ENCODE results near the gene TNNI3K. TPM values are rescaled to one million over a fixed set of nuclear protein-coding genes. Genes with fewer than 3 reads are reported as not detected.

The TNNI3K gene
- total RNA-seq, 1 donor from 2014 or later = not detected

DNA sequence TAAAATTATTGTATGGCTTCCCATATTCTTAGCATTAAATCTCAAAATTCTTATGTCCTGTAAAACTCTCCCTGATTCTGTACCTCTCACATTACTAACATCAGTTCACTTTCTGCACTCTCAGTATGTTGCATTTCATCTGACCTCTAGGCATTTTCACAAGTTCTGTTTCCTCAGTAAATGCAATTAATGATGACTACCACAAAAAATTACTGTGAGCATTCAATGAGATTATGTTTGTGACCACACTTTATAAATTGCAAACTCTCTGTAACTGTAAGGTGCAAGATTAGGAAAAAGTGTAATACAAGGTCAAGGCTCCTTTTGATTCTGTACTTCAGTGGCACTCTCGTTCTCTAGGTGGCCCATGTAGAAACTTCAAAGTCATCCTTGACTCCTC, 216.8 kb downstream of the TNNI3K start:
- Histone ChIP-seq H3K36me3 (no peaks in the 10 kb centered on the region), H3K27me3 (no peaks in the 10 kb centered on the region), H3K9me3 (no peaks in the 10 kb centered on the region), H3K4me3 (no peak overlapping the region), H3K27ac (no peak overlapping the region), H3K4me1 (no peaks in the 10 kb centered on the region)
- no peak for TF ChIP-seq POLR2AphosphoS5 (IDR thresholded peaks at IDR 0.05; ENCODE audit: insufficient read depth in 1 of 2, low read depth in 1 of 2)
- TF ChIP-seq, protein P1, sequence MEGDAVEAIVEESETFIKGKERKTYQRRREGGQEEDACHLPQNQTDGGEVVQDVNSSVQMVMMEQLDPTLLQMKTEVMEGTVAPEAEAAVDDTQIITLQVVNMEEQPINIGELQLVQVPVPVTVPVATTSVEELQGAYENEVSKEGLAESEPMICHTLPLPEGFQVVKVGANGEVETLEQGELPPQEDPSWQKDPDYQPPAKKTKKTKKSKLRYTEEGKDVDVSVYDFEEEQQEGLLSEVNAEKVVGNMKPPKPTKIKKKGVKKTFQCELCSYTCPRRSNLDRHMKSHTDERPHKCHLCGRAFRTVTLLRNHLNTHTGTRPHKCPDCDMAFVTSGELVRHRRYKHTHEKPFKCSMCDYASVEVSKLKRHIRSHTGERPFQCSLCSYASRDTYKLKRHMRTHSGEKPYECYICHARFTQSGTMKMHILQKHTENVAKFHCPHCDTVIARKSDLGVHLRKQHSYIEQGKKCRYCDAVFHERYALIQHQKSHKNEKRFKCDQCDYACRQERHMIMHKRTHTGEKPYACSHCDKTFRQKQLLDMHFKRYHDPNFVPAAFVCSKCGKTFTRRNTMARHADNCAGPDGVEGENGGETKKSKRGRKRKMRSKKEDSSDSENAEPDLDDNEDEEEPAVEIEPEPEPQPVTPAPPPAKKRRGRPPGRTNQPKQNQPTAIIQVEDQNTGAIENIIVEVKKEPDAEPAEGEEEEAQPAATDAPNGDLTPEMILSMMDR (IDR thresholded peaks at IDR 0.05) = no peak
- no peak for TF ChIP-seq POLR2A (IDR thresholded peaks at IDR 0.05)
- no peak for DNase-seq (ENCODE audit: extremely low spot score in 2 of 2)
- intact Hi-C loops (cut with DNase I) = no loop called here

DNA sequence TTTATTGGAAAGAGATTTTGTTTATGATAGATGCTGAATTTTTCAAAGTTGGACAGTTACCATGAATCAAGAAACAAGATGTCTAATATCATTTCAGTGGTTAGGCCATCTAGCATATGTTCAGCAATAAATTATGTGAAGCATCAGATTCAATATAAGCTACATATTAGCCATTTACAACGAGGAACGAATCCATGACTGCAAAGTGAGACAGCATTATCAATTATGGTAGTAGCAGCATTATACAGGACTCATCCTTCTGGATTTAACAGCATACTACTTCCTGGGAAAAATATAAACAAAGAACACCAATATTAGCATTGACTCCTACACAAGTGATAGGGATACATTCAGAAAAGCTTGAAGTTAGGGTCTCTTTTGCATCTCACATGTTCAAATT, 218.1 kb downstream of the TNNI3K start:
- H3K9me3 ChIP-seq = no peaks in the 10 kb centered on the region
- TF ChIP-seq, protein P1 (IDR thresholded peaks at IDR 0.05) = no peak
- no peak for TF ChIP-seq POLR2A (IDR thresholded peaks at IDR 0.05)
- no peak for TF ChIP-seq POLR2AphosphoS5 (IDR thresholded peaks at IDR 0.05; ENCODE audit: insufficient read depth in 1 of 2, low read depth in 1 of 2)

DNA sequence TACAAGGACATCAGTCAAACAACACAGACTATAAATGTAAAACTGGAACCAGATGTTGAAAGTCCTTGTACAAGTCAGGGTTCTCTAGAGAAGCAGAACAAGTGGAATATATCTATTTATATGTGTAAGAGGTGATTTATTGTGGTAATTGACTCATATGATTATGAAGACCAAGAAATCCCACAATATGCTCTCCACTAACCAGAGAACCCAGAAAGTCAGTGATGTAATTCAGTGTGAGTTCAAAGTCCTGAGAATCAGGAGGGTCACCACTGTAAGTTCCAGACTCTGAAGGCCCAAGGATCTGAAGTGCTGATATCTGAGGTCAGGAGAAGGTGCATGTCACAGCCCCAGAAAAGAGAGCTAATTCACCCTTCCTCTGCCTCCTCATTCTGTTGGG, 220.2 kb downstream of the TNNI3K start:
- H3K4me3 ChIP-seq = no peak overlapping the region
- TF ChIP-seq, protein P1 (IDR thresholded peaks at IDR 0.05) = no peak
- TF ChIP-seq POLR2AphosphoS5 (IDR thresholded peaks at IDR 0.05; ENCODE audit: insufficient read depth in 1 of 2, low read depth in 1 of 2) = no peak
- no peak for TF ChIP-seq POLR2A (IDR thresholded peaks at IDR 0.05)
- no peaks in the 10 kb centered on the region for H3K9me3 ChIP-seq
- H3K27me3 ChIP-seq = no peaks in the 10 kb centered on the region
- H3K4me1 ChIP-seq = no peaks in the 10 kb centered on the region
- no peak for DNase-seq (ENCODE audit: extremely low spot score in 2 of 2)
- no peak overlapping the region for H3K27ac ChIP-seq
- H3K36me3 ChIP-seq = no peaks in the 10 kb centered on the region
- intact Hi-C loops (cut with DNase I) = no loop called here

More for the DNA sequence above, 218.1 kb downstream of the TNNI3K start:
- Histone ChIP-seq H3K27me3 (no peaks in the 10 kb centered on the region), H3K27ac (no peak overlapping the region), H3K4me1 (no peaks in the 10 kb centered on the region), H3K36me3 (no peaks in the 10 kb centered on the region), H3K4me3 (no peak overlapping the region)
- DNase-seq (ENCODE audit: extremely low spot score in 2 of 2) = no peak
- intact Hi-C loops (cut with DNase I) = no loop called here

DNA sequence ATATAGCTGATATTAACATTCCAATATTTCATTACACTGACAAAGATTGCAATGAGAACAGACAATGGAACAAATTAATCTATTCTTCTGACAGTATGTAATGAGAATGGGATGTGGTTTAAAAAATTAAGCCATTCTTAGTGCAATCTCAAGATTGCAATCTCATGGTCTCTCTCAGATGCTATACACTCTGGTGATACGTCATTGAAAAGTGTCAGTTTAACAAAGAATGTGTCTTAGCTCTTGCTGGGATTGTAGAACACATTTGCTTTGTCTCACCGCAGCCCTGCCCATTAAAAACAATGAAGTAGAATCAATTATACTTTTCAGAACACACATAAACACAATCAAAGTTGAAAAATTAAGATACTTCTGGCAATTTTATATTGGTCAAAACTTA, 222.1 kb downstream of the TNNI3K start:
- intact Hi-C loops (cut with DNase I) = no loop called here
- Histone ChIP-seq H3K27ac (no peak overlapping the region), H3K27me3 (no peaks in the 10 kb centered on the region), H3K9me3 (no peaks in the 10 kb centered on the region), H3K36me3 (no peaks in the 10 kb centered on the region), H3K4me1 (no peaks in the 10 kb centered on the region), H3K4me3 (no peak overlapping the region)
- no peak for DNase-seq (ENCODE audit: extremely low spot score in 2 of 2)
- TF ChIP-seq POLR2AphosphoS5 (IDR thresholded peaks at IDR 0.05; ENCODE audit: insufficient read depth in 1 of 2, low read depth in 1 of 2) = no peak
- TF ChIP-seq, protein P1 (IDR thresholded peaks at IDR 0.05) = no peak
- no peak for TF ChIP-seq POLR2A (IDR thresholded peaks at IDR 0.05)

DNA sequence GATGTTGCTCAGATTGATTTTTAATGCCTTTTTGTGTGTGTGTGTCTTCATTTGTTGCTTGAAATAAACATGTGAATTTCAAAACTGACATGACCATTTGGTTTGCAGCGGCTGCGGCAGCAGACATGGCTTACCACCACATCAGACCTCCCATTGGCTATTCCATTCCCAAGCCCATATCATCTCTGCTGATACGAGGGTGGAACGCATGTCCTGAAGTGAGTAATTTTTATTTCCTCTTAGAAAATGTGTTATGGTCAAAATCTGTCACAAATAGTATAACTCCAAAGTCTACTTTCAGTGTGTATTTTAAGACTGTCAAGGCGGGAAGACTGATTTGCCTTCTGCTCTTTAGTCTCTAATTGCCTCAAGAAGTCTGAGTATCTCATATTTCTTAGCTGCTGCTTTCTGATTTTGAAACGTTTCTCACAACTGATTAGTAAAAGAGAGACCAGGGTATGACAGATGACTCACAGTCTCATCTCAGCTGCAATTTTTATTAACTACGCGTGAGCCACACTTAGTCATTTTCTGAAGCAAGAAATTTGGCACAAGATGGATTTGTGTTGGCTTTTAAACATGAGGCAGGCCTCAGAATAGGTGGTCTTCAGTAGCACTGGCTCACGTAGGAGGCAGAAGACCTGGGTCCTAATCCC, 228.3 kb downstream of the TNNI3K start:
- no peak for TF ChIP-seq POLR2AphosphoS5 (IDR thresholded peaks at IDR 0.05; ENCODE audit: insufficient read depth in 1 of 2, low read depth in 1 of 2)
- TF ChIP-seq POLR2A (IDR thresholded peaks at IDR 0.05) = no peak
- TF ChIP-seq, protein P1 (IDR thresholded peaks at IDR 0.05) = no peak
- DNase-seq (ENCODE audit: extremely low spot score in 2 of 2) = no peak

More for the DNA sequence above, 228.3 kb downstream of the TNNI3K start:
- no peak overlapping the region for H3K4me3 ChIP-seq
- H3K27ac ChIP-seq = no peak overlapping the region
- H3K27me3 ChIP-seq = no peaks in the 10 kb centered on the region
- H3K36me3 ChIP-seq = no peaks in the 10 kb centered on the region
- H3K4me1 ChIP-seq = no peaks in the 10 kb centered on the region
- H3K9me3 ChIP-seq = no peaks in the 10 kb centered on the region
- intact Hi-C loops (cut with DNase I) = no loop called here
